Osteoblast (primary cell): ENCODE measurements around the gene TARS2. TPM values are rescaled to one million over a fixed set of nuclear protein-coding genes. Genes with fewer than 3 reads are reported as not detected.

Experiments used
- DNase-seq: peaks from one replicate; pipeline ENCODE4 v3.0.0; 2011; ENCODE audit warnings: low spot score, mixed read lengths; ENCODE audit not compliant: insufficient read length; ENCODE audit errors: missing footprints
- H2AFZ ChIP-seq: 2 replicates; pipeline ENCODE4 v1.6.0; 2011; ENCODE audit warnings: mild to moderate bottlenecking, low read length
- H3K27ac ChIP-seq: 2 replicates; pipeline ENCODE4 v1.5.1; 2011; ENCODE audit warnings: mild to moderate bottlenecking, low read depth, low read length, moderate library complexity
- H3K27me3 ChIP-seq: 2 replicates; pipeline ENCODE4 v1.6.0; 2012; ENCODE audit warnings: mild to moderate bottlenecking, control low read depth, inconsistent platforms, low read length, moderate library complexity; ENCODE audit not compliant: insufficient read depth
- H3K36me3 ChIP-seq: 2 replicates; pipeline ENCODE4 v1.5.1; 2011; ENCODE audit warnings: mild to moderate bottlenecking, low read length, control low read depth, moderate library complexity; ENCODE audit not compliant: insufficient read depth
- H3K4me1 ChIP-seq: 2 replicates; pipeline ENCODE4 v1.5.1; 2011; ENCODE audit warnings: mild to moderate bottlenecking, low read length, control low read depth, moderate library complexity; ENCODE audit not compliant: insufficient read depth
- H3K4me2 ChIP-seq: 2 replicates; pipeline ENCODE4 v1.6.0; 2011; ENCODE audit warnings: mild to moderate bottlenecking, low read length; ENCODE audit not compliant: insufficient read depth
- H3K4me3 ChIP-seq: fragments of 200-600 bp; sonication (generic); 3 replicates; pipeline ENCODE4 v1.5.1; 2012; ENCODE audit warnings: mild to moderate bottlenecking, low read length, inconsistent platforms; ENCODE audit not compliant: insufficient read depth
- H3K79me2 ChIP-seq: 2 replicates; pipeline ENCODE4 v1.6.0; 2012; ENCODE audit warnings: mild to moderate bottlenecking, low read length, control low read depth, inconsistent platforms; ENCODE audit not compliant: insufficient read depth
- H3K9me3 ChIP-seq: 2 replicates; pipeline ENCODE4 v1.5.1; 2011; ENCODE audit warnings: low read depth, low read length, control low read depth
- H4K20me1 ChIP-seq: 2 replicates; pipeline ENCODE4 v1.6.0; 2012; ENCODE audit warnings: mild to moderate bottlenecking, low read length, control low read depth; ENCODE audit not compliant: insufficient read depth
- CTCF ChIP-seq: IDR thresholded peaks from 2 replicates; pipeline ENCODE4 v1.5.1; 2011; ENCODE audit warnings: mild to moderate bottlenecking, low read depth, low read length, moderate library complexity; ENCODE audit errors: extremely low read depth
- total RNA-seq: library from RNA; depleted of rRNA; stranded (reverse); fragments of >200 nt; gene quantifications from 2 replicates; pipeline ENCODE4 v1.2.3, GENCODE V29; 2012

The TARS2 gene
- total RNA-seq, 1 donor: 10.1 TPM

- DNase-seq: peak; percentile 22
- Histone ChIP-seq H3K27me3 (no peaks in the 10 kb centered on the region), H3K4me2 (no peak overlapping the region), H3K9me3 (no peaks in the 10 kb centered on the region), H4K20me1 (no peaks in the 10 kb centered on the region), H3K4me3 (no peak overlapping the region), H2AFZ (no peak overlapping the region), H3K79me2 (no peaks in the 10 kb centered on the region), H3K4me1 (peaks cover 5% of the 10 kb centered on the region), H3K27ac (no peak overlapping the region), H3K36me3 (no peaks in the 10 kb centered on the region)
- no peak for TF ChIP-seq CTCF
Observed at GRCh38 chr1:150521196-150521968, 34.2 kb downstream of the TARS2 start.

- H3K36me3 ChIP-seq: no peaks in the 10 kb centered on the region
Observed at GRCh38 chr1:150525348-150525747, 38.1 kb downstream of the TARS2 start.

DNA sequence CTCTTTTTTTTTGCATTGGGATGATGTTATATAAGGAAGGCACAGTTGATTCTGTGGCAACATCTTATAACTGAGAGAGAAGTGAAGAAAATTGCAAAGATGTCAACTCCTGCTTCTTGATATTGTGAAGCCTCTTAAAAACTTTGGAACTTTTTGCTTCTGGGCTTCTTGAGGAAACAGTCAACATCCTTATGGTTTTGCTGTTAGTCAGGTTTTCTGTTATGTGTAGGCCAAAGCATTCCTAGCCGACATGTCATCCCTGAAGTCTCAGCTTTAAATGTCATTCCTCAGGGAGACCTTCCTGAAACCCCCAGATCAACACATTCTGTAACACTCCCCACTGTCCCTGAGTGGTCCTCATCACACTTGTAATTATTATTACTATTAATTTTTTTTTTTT, 41.0 kb downstream of the TARS2 start:
- no peaks in the 10 kb centered on the region for H3K79me2 ChIP-seq
- no peaks in the 10 kb centered on the region for H3K27me3 ChIP-seq
- H3K27ac ChIP-seq: peak overlapping the region; percentile 83
- no peaks in the 10 kb centered on the region for H4K20me1 ChIP-seq
- H3K4me3 ChIP-seq: no peak overlapping the region
- no peaks in the 10 kb centered on the region for H3K36me3 ChIP-seq
- DNase-seq: peak; percentile 90
- H2AFZ ChIP-seq: no peak overlapping the region
- peaks cover 32% of the 10 kb centered on the region for H3K4me1 ChIP-seq
- peak overlapping the region; percentile 30 for H3K4me2 ChIP-seq
- no peak for TF ChIP-seq CTCF
- H3K9me3 ChIP-seq: no peaks in the 10 kb centered on the region

More at GRCh38 chr1:150525348-150525747, 38.1 kb downstream of the TARS2 start:
- Histone ChIP-seq H3K9me3 (no peaks in the 10 kb centered on the region), H3K4me2 (no peak overlapping the region), H2AFZ (no peak overlapping the region), H3K4me1 (peaks cover 20% of the 10 kb centered on the region), H4K20me1 (no peaks in the 10 kb centered on the region), H3K79me2 (no peaks in the 10 kb centered on the region), H3K4me3 (no peak overlapping the region), H3K27ac (no peak overlapping the region), H3K27me3 (no peaks in the 10 kb centered on the region)
- DNase-seq: no peak
- TF ChIP-seq CTCF: no peak

DNA sequence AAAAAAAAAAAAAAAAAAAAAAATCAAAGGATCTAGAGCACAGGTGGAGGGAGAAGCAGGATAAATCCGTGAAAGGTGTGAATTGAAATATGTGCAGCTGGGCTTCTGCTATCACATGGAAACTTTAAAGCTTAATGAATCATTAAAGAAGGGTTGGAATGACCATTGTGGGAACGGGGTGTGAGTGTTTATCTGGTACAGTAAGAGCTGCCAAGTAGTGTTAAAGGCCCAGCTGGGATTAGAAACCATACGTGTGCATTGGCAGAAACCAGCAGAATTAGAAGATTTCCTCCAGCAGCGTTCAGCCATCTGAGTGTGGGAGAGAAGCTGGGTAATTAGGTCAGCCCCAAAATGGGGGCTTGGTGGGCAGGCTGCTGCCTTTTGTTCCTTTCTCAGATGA, 41.8 kb downstream of the TARS2 start:
- TF ChIP-seq CTCF: no peak
- peak overlapping the region; percentile 65 for H3K4me2 ChIP-seq
- peaks cover 32% of the 10 kb centered on the region for H3K4me1 ChIP-seq
- H3K27me3 ChIP-seq: no peaks in the 10 kb centered on the region
- H3K36me3 ChIP-seq: no peaks in the 10 kb centered on the region
- no peaks in the 10 kb centered on the region for H3K79me2 ChIP-seq
- no peak for DNase-seq
- H3K27ac ChIP-seq: peak overlapping the region; percentile 83
- no peaks in the 10 kb centered on the region for H3K9me3 ChIP-seq
- no peak overlapping the region for H3K4me3 ChIP-seq
- H2AFZ ChIP-seq: peak overlapping the region; percentile 36
- no peaks in the 10 kb centered on the region for H4K20me1 ChIP-seq
